Activated CD4-positive, CD25-positive, alpha-beta regulatory T cell treated with anti-CD3 and anti-CD28 coated beads, Interleukin-2, amount 50 U/mL, for 24 hours (primary cell): ENCODE measurements around the gene UTP18.
"Not testable (repeated sequence)": the region's sequence is repeated elsewhere in the genome, so short reads cannot be mapped to it uniquely, and the experiment has no call there.

Source experiments
- ATAC-seq, 2 donors: fragments of 150-1000 bp; cut with Tn5 transposase; one replicate each; pipeline ENCODE4 v1.10.0; 2021; ENCODE audit warnings: mild to moderate bottlenecking in 1 of 2, moderate library complexity in 1 of 2

UTP18 gene

DNA sequence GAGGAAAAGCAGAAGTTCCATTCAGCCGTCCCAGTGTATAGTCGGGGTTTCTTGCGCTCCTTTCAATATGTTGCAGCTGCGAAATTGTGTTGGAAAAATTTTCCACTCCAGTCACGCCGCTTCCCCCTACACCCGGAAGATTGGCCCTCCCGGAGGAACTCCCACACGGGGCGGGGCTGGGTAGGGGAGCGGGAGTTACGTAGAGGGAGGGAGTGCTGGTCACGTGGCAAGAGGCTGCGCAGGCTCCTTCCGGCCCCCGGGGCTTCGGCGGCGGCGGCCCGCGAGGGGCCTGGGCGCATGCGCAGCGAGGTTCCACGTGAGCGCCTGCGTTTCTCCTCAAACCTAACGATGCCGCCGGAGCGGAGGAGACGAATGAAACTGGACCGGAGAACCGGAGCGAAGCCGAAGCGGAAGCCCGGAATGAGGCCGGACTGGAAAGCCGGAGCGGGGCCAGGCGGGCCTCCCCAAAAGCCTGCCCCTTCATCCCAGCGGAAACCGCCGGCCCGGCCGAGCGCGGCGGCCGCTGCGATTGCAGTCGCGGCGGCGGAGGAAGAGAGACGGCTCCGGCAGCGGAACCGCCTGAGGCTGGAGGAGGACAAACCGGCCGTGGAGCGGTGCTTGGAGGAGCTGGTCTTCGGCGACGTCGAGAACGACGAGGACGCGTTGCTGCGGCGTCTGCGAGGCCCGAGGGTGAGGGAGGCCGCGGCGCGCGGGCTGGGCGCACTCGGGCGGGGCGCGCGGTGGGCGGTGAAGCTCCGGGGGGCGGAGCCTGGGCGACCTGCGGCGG, at the start of gene UTP18:
UTP18 (plus strand) TSS at position 310 of the 787 bp plus-strand sequence; CDS start at position 349, 39 bp downstream.
- peak; percentile 80 to 84 for ATAC-seq

DNA sequence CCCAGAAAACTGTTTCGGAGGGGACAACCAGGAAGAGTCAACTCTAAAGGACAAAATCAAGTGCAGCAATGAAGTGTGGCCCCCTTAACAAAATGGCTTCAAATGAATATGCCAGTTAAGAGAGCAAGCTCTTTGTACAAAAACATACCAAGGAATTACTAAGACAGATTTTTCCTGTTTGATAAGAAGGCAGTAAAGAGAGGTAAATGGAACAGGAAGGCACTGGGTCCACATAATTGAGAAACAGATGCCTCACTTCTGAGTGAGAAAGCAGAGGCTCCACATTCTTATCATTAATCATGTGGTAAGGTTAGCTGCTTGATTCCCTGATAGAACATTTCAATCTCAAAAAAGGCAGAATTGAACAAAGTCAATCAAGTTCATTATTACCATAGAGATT, 45.4 kb upstream of the UTP18 start:
- ATAC-seq = no peak

DNA sequence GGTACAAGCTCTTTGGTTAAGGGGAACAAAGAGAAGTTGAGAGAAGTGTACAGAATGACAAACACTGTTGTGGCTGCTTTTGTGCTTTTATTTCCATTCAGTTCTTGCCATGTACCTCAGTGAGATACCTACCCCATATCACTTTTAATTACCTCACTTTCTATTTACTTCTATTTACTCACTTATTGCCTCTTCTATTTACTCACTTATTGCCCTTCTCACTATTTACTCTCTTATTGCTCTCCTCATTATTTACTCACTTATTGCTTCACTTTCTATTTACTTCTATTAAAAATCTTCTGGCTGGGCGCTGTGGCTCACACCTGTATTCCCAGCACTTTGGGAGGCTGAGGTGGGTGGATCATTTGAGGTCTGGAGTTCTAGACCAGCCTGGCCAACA, 42.4 kb upstream of the UTP18 start:
- ATAC-seq = no peak

DNA sequence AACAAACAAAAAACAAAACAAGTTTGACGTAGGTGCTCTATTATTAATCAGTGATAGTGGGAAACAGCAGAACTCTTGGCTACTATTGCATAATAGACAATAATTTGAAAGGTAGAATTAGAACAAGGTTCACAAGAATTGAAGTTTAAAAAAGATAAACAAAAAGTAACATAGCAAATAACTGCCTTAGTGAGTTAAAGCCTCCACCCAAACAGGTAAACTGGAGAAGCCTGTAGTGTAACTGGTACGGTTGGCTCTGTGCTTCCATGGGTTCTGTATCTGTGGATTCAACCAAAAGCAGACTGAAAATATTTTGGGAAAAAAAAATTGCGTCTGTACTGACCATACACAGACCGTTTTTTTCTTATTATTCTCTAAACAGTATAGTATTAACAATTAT, 39.0 kb upstream of the UTP18 start:
- no peak for ATAC-seq

DNA sequence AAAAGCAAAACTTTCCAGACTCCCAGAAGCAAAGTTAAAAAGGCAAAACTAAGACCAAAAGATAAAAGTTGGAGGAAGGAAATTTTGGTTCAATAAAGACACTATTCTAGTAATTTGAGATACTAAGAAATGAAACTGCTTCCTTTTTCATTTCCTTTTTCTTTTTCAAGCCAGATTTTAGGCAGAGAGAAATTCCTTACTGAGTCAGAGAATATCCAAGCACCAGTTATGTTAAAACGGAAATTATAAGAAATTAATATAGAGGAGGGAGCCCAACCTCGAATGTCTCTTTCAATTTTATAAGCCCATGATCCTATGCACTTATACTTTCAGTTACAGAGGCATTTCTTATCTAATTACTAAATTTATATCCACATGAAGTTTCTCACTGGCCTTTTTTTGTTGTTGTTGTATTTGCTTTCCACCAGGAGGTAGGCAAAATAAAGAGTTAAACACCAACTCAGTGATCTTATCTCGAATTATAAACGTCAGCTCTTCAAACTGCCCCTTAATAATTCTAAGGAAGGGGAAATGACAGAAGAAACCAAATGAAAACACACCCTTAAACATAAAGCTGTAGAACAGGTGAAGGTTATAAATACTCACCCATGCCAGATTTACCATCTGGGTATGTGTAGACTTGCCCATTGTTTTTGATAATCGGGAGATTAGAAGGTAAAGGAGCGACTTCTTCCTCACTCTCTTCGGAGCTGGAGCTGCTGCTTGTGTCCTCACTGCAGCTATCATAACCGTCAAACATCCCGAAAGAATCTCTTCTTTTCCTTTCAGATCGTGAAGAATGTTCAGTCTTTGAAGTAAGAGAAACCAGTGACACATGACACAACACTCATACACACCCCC, 35.7 kb upstream of the UTP18 start:
- ATAC-seq = no peak

DNA sequence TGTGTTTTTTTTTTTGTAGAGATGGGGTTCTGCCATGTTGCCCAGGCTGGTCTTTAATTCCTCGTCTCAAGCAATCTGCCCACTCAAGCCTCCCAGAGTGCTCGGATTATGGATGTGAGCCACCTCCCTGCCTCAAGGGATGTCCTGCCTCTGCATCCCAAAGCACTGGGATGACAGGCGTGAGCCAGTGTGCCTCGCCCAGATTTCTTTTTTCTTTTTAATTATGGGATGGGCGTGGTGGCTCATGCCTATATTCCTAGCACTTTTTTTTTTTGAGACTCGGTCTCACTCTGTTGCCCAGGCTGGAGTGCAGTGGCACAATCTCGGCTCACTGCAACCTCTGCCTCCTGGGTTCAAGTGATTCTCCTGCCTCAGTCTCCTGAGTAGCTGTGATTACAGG, 34.8 kb upstream of the UTP18 start:
- not testable (repeated sequence) for ATAC-seq

DNA sequence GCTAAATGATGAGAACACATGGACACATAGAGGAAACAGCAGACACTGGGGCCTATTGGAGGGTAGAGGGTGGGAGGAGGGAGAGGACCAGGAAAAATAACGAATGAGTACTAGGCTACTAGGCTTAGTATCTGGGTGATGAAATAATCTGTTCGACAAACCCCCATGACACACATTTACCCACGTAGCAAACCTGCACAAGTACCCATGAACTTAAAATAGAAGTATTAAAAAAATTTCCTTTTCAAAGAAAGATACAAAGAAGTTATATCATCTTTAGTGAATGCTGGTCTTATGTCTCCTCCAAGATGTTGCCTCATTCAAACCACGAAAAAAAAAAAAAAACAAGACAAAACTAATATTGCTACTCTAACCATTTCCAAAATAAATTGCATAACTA, 32.2 kb upstream of the UTP18 start:
- ATAC-seq = no peak

DNA sequence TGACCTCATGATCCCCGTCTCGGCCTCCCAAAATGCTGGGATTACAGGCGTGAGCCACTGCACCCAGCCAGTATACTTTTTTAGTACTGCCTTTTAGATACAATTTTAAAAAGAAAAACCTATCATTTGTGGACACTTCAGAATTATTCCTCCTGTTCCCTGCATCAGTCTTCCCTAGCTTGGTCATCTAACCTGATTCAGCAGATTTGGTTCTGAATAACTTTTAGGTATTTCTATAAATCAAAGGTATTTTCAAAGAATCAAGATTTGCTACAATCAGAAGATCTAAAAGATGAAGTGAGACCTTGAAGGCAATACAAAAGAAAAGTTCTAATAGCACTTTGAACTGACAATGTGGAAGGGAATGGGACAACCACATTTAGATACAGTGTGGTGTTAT, 30.5 kb upstream of the UTP18 start:
- no peak for ATAC-seq

DNA sequence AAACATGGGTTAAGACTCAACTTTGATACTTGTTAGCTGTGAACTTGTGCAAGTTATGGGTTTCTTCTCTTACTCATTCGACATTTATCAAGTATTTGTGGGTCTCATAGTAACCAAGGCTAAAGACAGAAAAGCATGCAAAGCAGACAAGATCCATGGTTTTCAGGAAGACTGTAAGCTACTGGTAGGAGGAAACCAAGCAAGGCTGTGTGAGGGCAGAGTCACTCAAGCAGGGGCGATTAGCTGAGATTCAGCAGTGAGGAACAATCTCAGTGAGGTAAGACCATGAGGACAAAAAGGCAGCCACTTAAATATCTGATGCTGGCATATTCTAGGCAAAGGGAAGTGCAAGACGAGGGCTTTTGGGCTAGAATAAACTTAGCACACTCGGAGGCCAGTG, 30.0 kb upstream of the UTP18 start:
- ATAC-seq = no peak

DNA sequence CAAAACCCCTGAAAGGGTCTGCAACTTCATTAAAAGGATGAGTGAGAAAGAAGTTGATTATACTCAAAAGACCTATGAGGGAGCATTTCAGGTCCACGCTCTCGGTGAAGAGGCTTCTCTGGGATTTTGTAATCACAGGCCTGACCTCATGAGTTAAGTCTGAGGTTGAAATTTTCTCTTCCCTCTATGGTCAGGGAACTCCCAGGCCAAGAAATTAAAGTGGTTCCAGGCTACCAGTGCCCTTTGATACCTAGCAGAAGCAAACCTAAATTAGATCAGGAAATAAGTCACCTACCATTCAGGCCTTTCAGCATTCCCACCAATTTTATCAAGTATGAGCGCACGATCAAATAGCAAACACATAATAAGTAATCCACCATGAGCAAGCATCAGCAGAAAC, 28.3 kb upstream of the UTP18 start:
- no peak for ATAC-seq

DNA sequence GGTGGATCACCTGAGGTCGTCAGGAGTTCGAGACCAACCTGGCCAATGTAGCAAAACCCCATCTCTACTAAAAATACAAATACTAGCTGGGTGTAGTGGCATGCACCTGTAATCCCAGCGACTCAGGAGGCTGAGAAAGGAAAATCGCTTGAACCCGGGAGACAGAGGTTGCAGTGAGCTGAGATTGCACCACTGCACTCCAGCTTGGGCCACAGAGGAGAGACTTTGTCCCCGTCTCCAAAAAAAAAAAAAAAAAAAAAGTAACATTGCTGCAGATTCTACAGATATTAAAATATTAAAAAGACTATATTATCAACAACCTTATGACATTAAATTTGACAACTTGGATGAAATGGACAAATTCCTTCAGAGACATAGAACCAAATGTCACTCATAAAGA, 26.2 kb upstream of the UTP18 start:
- ATAC-seq = no peak

DNA sequence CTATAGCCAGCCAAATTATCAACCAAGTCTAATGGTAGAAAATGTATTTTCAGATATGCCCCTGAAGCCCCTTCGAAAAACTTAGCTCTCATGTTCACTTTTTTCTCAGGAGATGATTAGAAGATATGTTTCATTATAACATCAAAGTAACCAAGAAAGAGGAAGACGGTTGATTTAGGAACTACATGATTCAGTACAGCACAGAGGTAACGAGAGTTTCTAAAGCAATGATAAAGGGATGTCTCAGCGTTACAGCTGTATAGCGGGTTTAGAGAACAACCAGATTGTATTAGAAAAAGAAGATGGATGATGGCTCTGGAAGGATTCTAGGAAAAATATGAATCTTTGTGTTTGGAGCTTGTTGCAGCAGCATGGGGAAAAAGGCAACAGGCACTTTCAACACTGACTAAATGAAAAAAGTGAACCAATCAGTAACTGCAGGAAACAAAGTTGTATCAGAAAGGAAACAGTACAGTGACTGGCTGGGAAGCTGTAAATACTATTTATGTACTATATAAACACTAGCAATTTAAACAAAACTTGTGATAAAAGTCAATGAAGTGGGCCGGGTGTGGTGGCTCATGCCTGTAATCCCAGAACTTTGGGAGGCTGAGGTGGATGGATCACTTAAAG, 22.0 kb upstream of the UTP18 start:
- ATAC-seq = peak; percentile 79 to 82

DNA sequence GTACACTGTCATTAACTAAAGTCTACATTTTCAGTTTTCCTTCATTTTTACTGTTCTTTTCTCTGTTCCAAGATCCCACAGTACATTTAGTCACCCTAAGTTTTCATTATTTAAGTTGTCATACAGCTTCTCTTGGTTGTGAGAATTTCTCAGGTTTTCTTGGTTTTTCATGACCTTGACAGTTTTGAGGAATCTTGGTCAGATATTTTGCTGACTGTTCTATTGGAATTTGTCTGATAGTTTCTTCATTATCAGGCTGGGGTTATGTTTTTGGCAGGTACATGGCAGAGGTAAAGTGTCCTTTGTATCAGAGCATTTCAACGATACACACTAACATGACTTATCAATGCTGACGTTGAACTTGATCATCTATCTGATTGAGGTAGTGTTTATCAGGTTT, 20.1 kb upstream of the UTP18 start:
- no peak for ATAC-seq

DNA sequence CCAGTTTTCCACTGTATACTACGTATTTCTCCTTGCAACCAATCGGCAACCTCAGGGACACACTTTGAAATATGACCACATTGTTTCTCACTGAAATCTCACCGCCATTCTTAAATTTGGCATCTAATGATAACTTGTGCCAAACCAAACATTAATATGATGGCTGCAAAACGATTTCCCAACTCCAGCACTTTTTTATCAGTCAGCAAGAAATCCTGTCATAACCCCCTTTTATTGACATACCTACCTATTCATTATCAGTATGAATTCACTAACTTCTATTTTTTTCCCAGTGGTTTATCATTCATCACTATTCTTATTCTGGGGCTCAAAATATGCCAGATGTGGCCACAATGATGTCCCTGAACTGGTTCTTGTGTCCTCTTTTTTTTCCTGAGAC, 16.3 kb upstream of the UTP18 start:
- ATAC-seq = no peak

DNA sequence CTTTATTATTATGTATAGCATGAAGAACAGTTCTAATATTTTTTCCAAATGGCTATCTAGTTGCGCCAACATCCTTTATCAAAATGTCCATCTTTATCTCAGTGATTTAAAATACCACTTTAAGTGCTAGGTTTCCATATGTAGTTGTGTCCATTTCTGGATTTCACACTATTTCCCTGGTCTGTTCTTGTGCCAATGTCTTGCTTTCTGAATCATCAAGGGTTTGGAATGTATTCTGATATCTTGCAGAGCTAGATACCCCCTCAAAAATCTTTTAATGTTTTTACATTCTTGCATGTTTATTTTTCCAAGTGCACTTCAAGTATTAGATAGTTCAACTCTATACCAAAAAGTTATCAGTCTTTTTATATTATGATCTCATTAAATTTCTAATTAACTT, 14.8 kb upstream of the UTP18 start:
- ATAC-seq = no peak

DNA sequence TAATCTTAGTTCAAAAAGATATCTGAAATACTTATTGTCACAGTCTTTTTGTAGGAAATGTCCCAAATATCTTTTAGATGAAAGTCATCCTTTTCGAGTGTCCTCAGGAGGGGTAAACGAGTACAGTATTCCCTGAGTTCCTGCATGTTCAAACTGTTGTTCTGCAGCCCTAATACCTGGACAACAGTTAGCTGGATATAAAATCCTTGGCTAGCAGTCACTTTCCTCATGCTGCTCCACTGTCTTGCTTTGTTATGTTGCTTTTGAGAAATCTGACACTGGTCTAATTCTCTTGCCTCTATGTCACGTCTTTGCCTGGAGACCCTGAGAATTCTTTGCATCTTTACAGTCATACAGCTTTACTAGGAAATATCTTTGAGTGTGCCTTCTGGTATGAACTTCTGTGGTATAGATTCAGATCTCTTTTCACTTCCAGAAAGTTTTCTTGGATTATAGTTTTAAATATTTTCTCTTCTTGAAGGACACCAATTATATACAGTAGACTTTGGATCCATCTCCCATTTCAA, 10.0 kb upstream of the UTP18 start:
- ATAC-seq = no peak

DNA sequence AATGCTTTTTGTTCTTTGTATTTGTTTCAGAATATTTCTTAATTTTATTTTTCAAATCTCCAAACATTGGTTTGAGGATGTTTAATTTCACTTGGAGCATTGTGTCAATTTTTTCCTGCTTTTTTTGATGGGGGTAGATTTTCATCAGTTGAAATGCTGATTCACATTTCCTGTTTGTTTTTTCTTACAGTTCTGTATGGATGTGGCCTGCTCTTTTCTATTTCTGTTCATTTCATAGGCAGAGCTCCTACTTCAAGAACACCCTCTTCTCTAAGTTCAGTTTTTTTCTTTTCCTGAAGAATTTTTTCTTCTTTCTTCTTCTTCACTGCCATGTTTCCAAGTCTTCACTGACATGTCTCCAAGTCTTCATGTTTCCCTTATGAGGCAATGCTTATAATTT, 9.3 kb upstream of the UTP18 start:
- no peak for ATAC-seq

DNA sequence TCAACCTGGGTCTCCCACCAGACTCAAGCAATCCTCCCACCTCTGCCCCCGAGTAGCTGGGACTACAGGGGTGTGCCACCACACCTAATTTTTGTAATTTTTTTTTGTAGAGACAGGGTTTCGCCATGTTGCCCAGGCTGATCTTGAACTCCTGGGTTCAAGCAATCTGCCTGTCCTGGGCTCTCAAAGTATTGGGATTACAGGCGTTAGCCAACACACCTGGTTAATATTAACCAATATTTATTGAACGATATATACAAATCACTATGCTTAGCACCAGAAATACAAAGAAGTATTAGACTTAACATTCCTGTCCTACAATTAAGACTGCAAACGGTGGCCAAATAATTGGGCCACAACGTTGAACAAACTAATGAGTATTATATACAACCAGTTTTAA, 4.7 kb upstream of the UTP18 start:
- ATAC-seq = no peak

DNA sequence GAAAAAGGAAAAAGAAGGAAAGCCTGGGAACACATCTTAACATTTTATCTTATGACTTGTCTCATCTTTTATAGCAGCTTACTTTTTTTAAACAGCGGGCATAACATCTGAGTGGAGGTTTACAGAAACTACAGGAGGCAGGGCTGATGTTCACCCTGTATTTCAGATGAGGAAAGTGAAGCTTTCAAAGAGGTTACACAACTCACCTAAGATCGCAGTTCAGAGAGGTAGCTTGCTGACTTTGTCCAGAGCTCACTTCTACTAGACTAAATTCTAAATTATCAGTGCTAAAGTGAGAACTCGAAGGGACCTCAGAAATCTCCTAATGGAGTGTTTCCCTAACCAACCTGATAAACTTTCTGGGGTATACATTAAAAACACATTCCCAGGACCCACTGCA, 4.2 kb upstream of the UTP18 start:
- no peak for ATAC-seq

DNA sequence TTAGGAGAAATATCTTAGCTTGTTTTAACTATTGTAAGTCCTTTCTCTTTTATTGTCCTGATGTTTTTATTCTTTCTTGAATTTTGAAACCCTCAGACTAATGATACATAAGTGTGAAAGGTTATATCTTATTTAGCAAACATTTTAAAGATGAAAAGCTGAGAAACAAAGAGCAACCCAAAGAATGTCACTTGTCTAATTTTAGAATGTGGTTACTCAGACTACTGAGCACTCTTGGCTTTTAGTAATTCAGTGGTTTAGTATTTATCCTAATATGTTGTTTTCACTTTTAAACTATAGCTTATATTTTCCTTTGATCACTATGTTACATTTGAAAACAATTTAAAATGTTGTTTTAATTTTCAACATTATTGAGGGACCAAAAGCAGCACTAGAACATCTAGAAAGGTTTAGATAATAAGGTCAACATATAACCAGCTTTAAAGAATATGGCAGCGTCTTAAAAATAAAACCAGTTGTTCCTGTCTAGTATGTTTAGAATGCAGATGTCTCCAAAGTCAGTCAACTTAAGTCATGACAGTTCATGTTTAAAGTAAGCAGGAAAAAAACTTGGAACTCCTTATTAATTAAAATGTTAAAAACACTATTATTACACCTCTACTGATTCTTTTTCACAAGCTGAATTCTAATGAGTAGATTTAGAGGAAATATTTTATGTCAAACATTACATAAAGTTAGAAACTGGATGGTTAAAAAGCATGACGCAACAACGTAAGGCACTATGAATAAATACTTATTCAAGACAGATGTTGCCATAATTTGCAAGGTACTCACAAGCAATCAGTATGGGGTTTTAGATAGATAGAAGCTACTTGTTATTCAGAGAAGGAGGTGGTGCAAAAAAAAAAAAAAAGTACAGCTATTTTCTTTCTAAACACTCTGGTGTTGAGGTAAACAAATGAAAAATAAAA, 2.9 kb upstream of the UTP18 start:
- no peak for ATAC-seq

DNA sequence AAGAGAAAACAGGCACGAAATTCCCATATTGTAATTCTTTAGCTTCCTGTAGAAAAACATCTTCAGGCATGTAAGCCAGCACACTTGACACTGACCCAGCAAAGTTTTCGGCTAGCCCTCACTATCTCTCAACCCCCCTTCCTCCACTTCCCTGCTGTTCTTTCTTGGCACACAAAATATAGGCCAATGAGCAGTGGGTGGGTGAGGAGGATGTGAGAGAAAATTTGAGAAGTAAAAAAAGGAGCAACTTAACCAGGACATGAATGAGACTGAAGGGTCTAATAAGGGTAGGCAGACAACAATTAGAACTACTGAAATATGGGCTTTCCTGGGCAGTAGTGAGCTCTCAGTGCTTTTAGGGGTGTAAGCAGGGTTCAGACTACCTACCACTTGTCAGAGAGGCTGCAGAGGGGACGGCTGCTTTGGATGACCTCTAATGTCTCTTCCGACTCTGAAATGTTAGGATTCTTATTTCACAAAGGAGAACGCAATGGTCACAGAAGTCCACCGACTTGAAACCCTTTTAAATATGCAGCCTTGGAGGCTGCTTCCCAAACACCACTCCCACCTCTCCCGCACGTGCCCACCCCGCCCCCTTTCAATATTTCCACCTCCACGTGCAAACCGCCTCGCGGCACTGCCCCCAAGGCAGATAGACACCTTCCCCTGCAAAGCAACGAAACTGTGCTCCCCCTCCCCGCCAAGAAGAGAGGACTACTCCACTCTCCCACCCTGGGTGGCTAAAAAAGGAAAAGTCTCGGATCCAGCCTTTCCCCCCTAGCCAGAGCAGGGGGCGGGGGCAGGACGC, 1.4 kb upstream of the UTP18 start:
- ATAC-seq = no peak
